HUES6 (cell line): Measurements from ENCODE around the gene LRIG2.

Experiments used
- H3K27ac ChIP-seq: 2 replicates; pipeline ENCODE4 v1.7.0; 2013; ENCODE audit warnings: low read depth, mild to moderate bottlenecking, low read length, inconsistent platforms
- H3K27me3 ChIP-seq: 2 replicates; pipeline ENCODE4 v1.6.1; 2013; ENCODE audit warnings: low read length; ENCODE audit not compliant: control insufficient read depth, insufficient read depth
- H3K36me3 ChIP-seq: 2 replicates; pipeline ENCODE4 v1.6.1; 2013; ENCODE audit warnings: low read length; ENCODE audit not compliant: control insufficient read depth, insufficient read depth
- H3K4me1 ChIP-seq: 2 replicates; pipeline ENCODE4 v1.6.1; 2013; ENCODE audit warnings: low read length; ENCODE audit not compliant: control insufficient read depth, insufficient read depth
- H3K4me3 ChIP-seq: 2 replicates; pipeline ENCODE4 v1.5.1; 2013; ENCODE audit warnings: low read depth, low read length
- H3K9ac ChIP-seq: one replicate; pipeline ENCODE4 v1.6.1; 2013; ENCODE audit warnings: mild to moderate bottlenecking, low read length
- H3K9me3 ChIP-seq: 2 replicates; pipeline ENCODE4 v1.6.1; 2013; ENCODE audit warnings: low read depth, low read length; ENCODE audit not compliant: control insufficient read depth, insufficient read depth

Gene LRIG2

DNA sequence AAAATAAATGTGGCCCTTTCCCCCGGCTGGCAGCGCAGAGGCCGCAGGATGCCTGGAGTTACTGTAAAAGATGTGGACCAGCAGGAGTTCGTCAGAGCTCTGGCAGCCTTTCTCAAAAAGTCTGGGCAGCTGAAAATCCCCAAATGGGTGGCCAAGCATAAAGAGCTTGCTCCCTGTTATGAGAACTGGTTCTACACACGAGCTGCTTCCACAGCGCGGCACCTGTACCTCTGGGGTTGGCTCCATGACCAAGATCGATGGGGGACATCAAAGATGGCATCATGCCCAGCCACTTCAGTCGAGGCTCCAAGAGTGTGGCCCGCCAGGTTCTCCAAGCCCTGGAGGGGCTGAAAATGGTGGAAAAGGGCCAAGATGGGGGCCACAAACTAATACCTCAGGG lies 95.9 kb downstream of the LRIG2 start:
- Histone ChIP-seq H3K9me3 (peaks cover 19% of the 10 kb centered on the region), H3K4me3 (no peak overlapping the region), H3K27ac (no peak overlapping the region), H3K36me3 (no peaks in the 10 kb centered on the region), H3K27me3 (no peaks in the 10 kb centered on the region), H3K4me1 (no peaks in the 10 kb centered on the region), H3K9ac (no peak overlapping the region)

GRCh38 chr1:113169591-113169990 lies 96.6 kb downstream of the LRIG2 start:
- Histone ChIP-seq H3K4me3 (no peak overlapping the region), H3K36me3 (no peaks in the 10 kb centered on the region), H3K4me1 (no peaks in the 10 kb centered on the region), H3K27ac (no peak overlapping the region), H3K9ac (no peak overlapping the region), H3K9me3 (peaks cover 23% of the 10 kb centered on the region), H3K27me3 (no peaks in the 10 kb centered on the region)

- H3K27ac ChIP-seq, result no peak overlapping the region
- H3K27me3 ChIP-seq, result no peaks in the 10 kb centered on the region
- H3K9ac ChIP-seq, result no peak overlapping the region
- H3K36me3 ChIP-seq, result no peaks in the 10 kb centered on the region
- H3K9me3 ChIP-seq, result peaks cover 23% of the 10 kb centered on the region
- no peaks in the 10 kb centered on the region for H3K4me1 ChIP-seq
- no peak overlapping the region for H3K4me3 ChIP-seq
Observed at GRCh38 chr1:113170519-113170918, 97.5 kb downstream of the LRIG2 start.

- peaks cover 12% of the 10 kb centered on the region for H3K9me3 ChIP-seq
- H3K27me3 ChIP-seq, result no peaks in the 10 kb centered on the region
Observed at GRCh38 chr1:113178106-113178505, 105.1 kb downstream of the LRIG2 start.

DNA sequence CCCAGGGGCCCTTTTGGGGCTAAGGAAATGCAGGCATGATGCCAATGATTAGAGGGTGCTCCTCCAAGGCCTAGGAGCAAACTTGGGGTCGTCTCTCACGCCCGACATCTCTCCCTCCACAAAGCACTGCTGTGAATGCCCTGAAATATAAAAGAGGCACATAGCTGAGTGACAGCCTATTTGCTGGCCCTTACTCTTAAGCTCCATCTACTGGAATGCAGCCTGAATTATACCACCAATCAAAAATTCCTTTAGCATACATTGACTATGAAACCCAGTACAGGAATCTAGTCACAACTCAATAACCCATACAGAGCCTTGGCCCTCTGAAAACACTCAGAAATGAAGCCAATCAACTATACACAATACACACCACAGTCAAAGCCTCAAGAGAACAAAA lies 105.5 kb downstream of the LRIG2 start:
- Histone ChIP-seq H3K4me1 (no peaks in the 10 kb centered on the region), H3K9me3 (peaks cover 11% of the 10 kb centered on the region), H3K36me3 (no peaks in the 10 kb centered on the region), H3K9ac (no peak overlapping the region), H3K27ac (no peak overlapping the region), H3K27me3 (no peaks in the 10 kb centered on the region), H3K4me3 (no peak overlapping the region)

More at GRCh38 chr1:113178106-113178505, 105.1 kb downstream of the LRIG2 start:
- Histone ChIP-seq H3K9ac (no peak overlapping the region), H3K27ac (no peak overlapping the region), H3K4me1 (no peaks in the 10 kb centered on the region), H3K36me3 (no peaks in the 10 kb centered on the region), H3K4me3 (no peak overlapping the region)
